RWPE2 (cell line): ENCODE measurements around the gene ASB7.

Experiments used
- ATAC-seq: fragments of 200-7000 bp; cut with Tn5 transposase; 3 replicates; pipeline ENCODE4 v1.9.1; 2021; ENCODE audit warnings: low read depth
- DNase-seq: peaks from one replicate; pipeline ENCODE4 v3.0.0-alpha.2; 2020; ENCODE audit warnings: low spot score
- H3K27ac ChIP-seq: fragments of 450-650 bp; 2 replicates; pipeline ENCODE4 v1.5.1; 2017; ENCODE audit warnings: mild to moderate bottlenecking; ENCODE audit not compliant: poor library complexity, severe bottlenecking
- H3K27me3 ChIP-seq: fragments of 250-450 bp; sonication (Bioruptor Pico); 2 replicates; pipeline ENCODE4 v1.5.1; 2021; ENCODE audit warnings: mild to moderate bottlenecking, moderate library complexity; ENCODE audit not compliant: insufficient read depth, poor library complexity, severe bottlenecking
- H3K36me3 ChIP-seq: fragments of 250-450 bp; sonication (Bioruptor Pico); 2 replicates; pipeline ENCODE4 v1.5.1; 2020; ENCODE audit warnings: low read depth, mild to moderate bottlenecking, moderate library complexity
- H3K4me1 ChIP-seq: fragments of 250-450 bp; sonication (Bioruptor Pico); 2 replicates; pipeline ENCODE4 v1.5.1; 2021; ENCODE audit warnings: mild to moderate bottlenecking, moderate library complexity; ENCODE audit not compliant: insufficient read depth, poor library complexity, severe bottlenecking
- H3K4me3 ChIP-seq: fragments of 250-450 bp; sonication (Bioruptor Pico); 2 replicates; pipeline ENCODE4 v1.5.1; 2021; ENCODE audit warnings: mild to moderate bottlenecking, moderate library complexity; ENCODE audit not compliant: severe bottlenecking
- H3K9me3 ChIP-seq: fragments of 250-450 bp; sonication (Bioruptor Pico); 2 replicates; pipeline ENCODE4 v1.5.1; 2021; ENCODE audit warnings: mild to moderate bottlenecking, moderate library complexity; ENCODE audit not compliant: severe bottlenecking
- CTCF ChIP-seq: fragments of 450-650 bp; IDR thresholded peaks from one replicate; pipeline ENCODE4 v1.5.1; 2017; ENCODE audit warnings: mild to moderate bottlenecking, moderate library complexity; ENCODE audit not compliant: poor library complexity, severe bottlenecking

Gene ASB7

GRCh38 chr15:100661156-100661555 is 58.8 kb downstream of the ASB7 start:
- H3K4me3 ChIP-seq, result no peak overlapping the region
- ATAC-seq (no peak), DNase-seq (no peak)
- H3K36me3 ChIP-seq, result no peaks in the 10 kb centered on the region
- H3K9me3 ChIP-seq, result no peaks in the 10 kb centered on the region
- no peaks in the 10 kb centered on the region for H3K4me1 ChIP-seq
- no peak overlapping the region for H3K27ac ChIP-seq
- H3K27me3 ChIP-seq, result no peaks in the 10 kb centered on the region
- no peak for TF ChIP-seq CTCF

GRCh38 chr15:100663086-100663914 is 60.9 kb downstream of the ASB7 start:
- Histone ChIP-seq H3K36me3 (no peaks in the 10 kb centered on the region), H3K27ac (no peak overlapping the region), H3K27me3 (no peaks in the 10 kb centered on the region), H3K9me3 (no peaks in the 10 kb centered on the region), H3K4me1 (no peaks in the 10 kb centered on the region), H3K4me3 (no peak overlapping the region)
- peak; percentile 26 for TF ChIP-seq CTCF
- DNase-seq (no peak), ATAC-seq (peak; percentile 52; the same call in 2 of the 3 replicates)

- ATAC-seq, result no peak
- no peak overlapping the region for H3K4me3 ChIP-seq
These were observed 61.5 kb downstream of the ASB7 start for GRCh38 chr15:100663915-100664281.

GRCh38 chr15:100665570-100665969 is 63.2 kb downstream of the ASB7 start:
- TF ChIP-seq CTCF, result no peak
- Histone ChIP-seq H3K27me3 (no peaks in the 10 kb centered on the region), H3K27ac (no peak overlapping the region), H3K4me3 (no peak overlapping the region), H3K36me3 (no peaks in the 10 kb centered on the region), H3K4me1 (no peaks in the 10 kb centered on the region), H3K9me3 (no peaks in the 10 kb centered on the region)
- DNase-seq (no peak), ATAC-seq (peak; percentile 15; the same call in 2 of the 3 replicates)

More at GRCh38 chr15:100663915-100664281, 61.5 kb downstream of the ASB7 start:
- no peak overlapping the region for H3K27ac ChIP-seq
- H3K4me1 ChIP-seq, result no peaks in the 10 kb centered on the region
- H3K27me3 ChIP-seq, result no peaks in the 10 kb centered on the region
- no peaks in the 10 kb centered on the region for H3K36me3 ChIP-seq
- H3K9me3 ChIP-seq, result no peaks in the 10 kb centered on the region
- DNase-seq, result no peak
- TF ChIP-seq CTCF, result no peak
